NAMALWA (cell line): ENCODE results near the gene CSNK1G1.
"Not testable (repeated sequence)": the region's sequence is repeated elsewhere in the genome, so short reads cannot be mapped to it uniquely, and the experiment has no call there.

ENCODE experiments used
- DNase-seq: peaks from one replicate; pipeline ENCODE4 v3.0.0-alpha.2; 2015; ENCODE audit warnings: low spot score

The CSNK1G1 gene

GRCh38 chr15:64133623-64134344, 222.2 kb downstream of the CSNK1G1 start:
- no peak for DNase-seq

GRCh38 chr15:64132217-64132616, 223.8 kb downstream of the CSNK1G1 start:
- DNase-seq: no peak

GRCh38 chr15:64131547-64131946, 224.4 kb downstream of the CSNK1G1 start:
- no peak for DNase-seq

- DNase-seq: no peak
Measured at GRCh38 chr15:64130159-64130558, 225.8 kb downstream of the CSNK1G1 start.

- no peak for DNase-seq
Measured at GRCh38 chr15:64127521-64128270, 228.3 kb downstream of the CSNK1G1 start.

GRCh38 chr15:64125978-64126377, 230.0 kb downstream of the CSNK1G1 start:
- DNase-seq: no peak

- DNase-seq: no peak
Measured at GRCh38 chr15:64122936-64123351, 233.0 kb downstream of the CSNK1G1 start.

GRCh38 chr15:64122444-64122843, 233.5 kb downstream of the CSNK1G1 start:
- no peak for DNase-seq

GRCh38 chr15:64121614-64122013, 234.4 kb downstream of the CSNK1G1 start:
- no peak for DNase-seq

- DNase-seq: not testable (repeated sequence)
Measured at GRCh38 chr15:64120322-64120721, 235.7 kb downstream of the CSNK1G1 start.

GRCh38 chr15:64117759-64118487, 238.1 kb downstream of the CSNK1G1 start:
- no peak for DNase-seq
